Endodermal cell (in vitro differentiated cells): ENCODE data around the gene HIBADH. TPM values are rescaled to one million over a fixed set of nuclear protein-coding genes. Genes with fewer than 3 reads are reported as not detected.
"Not testable (repeated sequence)": the region's sequence is repeated elsewhere in the genome, so short reads cannot be mapped to it uniquely, and the experiment has no call there.

ENCODE experiments used
- DNase-seq: peaks from one replicate; pipeline ENCODE4 v3.0.0-alpha.2; 2017
- H3K27ac ChIP-seq: 2 replicates; pipeline ENCODE4 v1.5.1; 2013; ENCODE audit warnings: mild to moderate bottlenecking, low read depth, low read length, moderate library complexity
- H3K27me3 ChIP-seq: 2 replicates; pipeline ENCODE4 v1.6.1; 2013; ENCODE audit warnings: mild to moderate bottlenecking, low read length, moderate library complexity; ENCODE audit not compliant: insufficient read depth, control insufficient read depth, poor library complexity, severe bottlenecking
- H3K36me3 ChIP-seq: 2 replicates; pipeline ENCODE4 v1.7.0; 2013; ENCODE audit warnings: mild to moderate bottlenecking, low read length, moderate library complexity; ENCODE audit not compliant: control insufficient read depth, insufficient read depth
- H3K4me1 ChIP-seq: one replicate; pipeline ENCODE4 v1.7.0; 2013; ENCODE audit warnings: low read length; ENCODE audit not compliant: control insufficient read depth, insufficient read depth
- H3K4me3 ChIP-seq: 2 replicates; pipeline ENCODE4 v1.5.1; 2013; ENCODE audit warnings: mild to moderate bottlenecking, low read length, moderate library complexity
- H3K9ac ChIP-seq: 2 replicates; pipeline ENCODE4 v1.6.1; 2013; ENCODE audit warnings: mild to moderate bottlenecking, low read length, moderate library complexity; ENCODE audit not compliant: poor library complexity, severe bottlenecking; ENCODE audit errors: extremely low read depth
- H3K9me3 ChIP-seq: 2 replicates; pipeline ENCODE4 v1.6.1; 2013; ENCODE audit warnings: mild to moderate bottlenecking, low read length, moderate library complexity; ENCODE audit not compliant: control insufficient read depth
- H3K27ac Mint-ChIP-seq: 2 replicates; pipeline ENCODE4 v1.8.0; 2020; ENCODE audit warnings: mixed read lengths
- H3K27me3 Mint-ChIP-seq: 2 replicates; pipeline ENCODE4 v1.8.0; 2021; ENCODE audit warnings: mild to moderate bottlenecking, mixed read lengths; ENCODE audit not compliant: insufficient read depth
- H3K36me3 Mint-ChIP-seq: 2 replicates; pipeline ENCODE4 v1.8.0; 2020; ENCODE audit warnings: low read depth, mixed read lengths
- H3K4me1 Mint-ChIP-seq: 2 replicates; pipeline ENCODE4 v1.8.0; 2020; ENCODE audit warnings: mixed read lengths
- H3K4me3 Mint-ChIP-seq: 2 replicates; pipeline ENCODE4 v1.8.0; 2020; ENCODE audit warnings: mild to moderate bottlenecking, moderate library complexity, mixed read lengths
- H3K9me3 Mint-ChIP-seq: 2 replicates; pipeline ENCODE4 v1.8.0; 2020; ENCODE audit warnings: mild to moderate bottlenecking, mixed read lengths
- CTCF ChIP-seq: fragments of 200-600 bp; sonication (generic); conservative IDR thresholded peaks from 2 replicates; pipeline ENCODE4 v1.5.0; 2021; ENCODE audit warnings: antibody characterized with exemption, mild to moderate bottlenecking
- WGBS, 2 experiments: methylation state at CpG; one replicate each; pipeline versions ENCODE4 v1.1.5 to v1.1.7; 2013; ENCODE audit warnings: missing lambda C conversion rate in 2 of 2, mixed read lengths in 1 of 2; ENCODE audit not compliant: insufficient coverage in 1 of 2, insufficient read length in 1 of 2; 5-methylcytosine and 5-hydroxymethylcytosine counted together
- total RNA-seq, 2 donors: library from RNA; stranded (reverse); fragmentation: NEBNext Ultra II Directional in 1 of 2; extraction: Animal tissue kit (Norgen Biotek cat#: 25700) in 1 of 2; gene quantifications; 2 replicates in 1 of 2; 3 replicates in 1 of 2; pipeline ENCODE4 v1.2.1, GENCODE V29; 2021

The HIBADH gene
- total RNA-seq, 2 donors from 2014 or later, result 48.3 to 78.1 TPM

DNA sequence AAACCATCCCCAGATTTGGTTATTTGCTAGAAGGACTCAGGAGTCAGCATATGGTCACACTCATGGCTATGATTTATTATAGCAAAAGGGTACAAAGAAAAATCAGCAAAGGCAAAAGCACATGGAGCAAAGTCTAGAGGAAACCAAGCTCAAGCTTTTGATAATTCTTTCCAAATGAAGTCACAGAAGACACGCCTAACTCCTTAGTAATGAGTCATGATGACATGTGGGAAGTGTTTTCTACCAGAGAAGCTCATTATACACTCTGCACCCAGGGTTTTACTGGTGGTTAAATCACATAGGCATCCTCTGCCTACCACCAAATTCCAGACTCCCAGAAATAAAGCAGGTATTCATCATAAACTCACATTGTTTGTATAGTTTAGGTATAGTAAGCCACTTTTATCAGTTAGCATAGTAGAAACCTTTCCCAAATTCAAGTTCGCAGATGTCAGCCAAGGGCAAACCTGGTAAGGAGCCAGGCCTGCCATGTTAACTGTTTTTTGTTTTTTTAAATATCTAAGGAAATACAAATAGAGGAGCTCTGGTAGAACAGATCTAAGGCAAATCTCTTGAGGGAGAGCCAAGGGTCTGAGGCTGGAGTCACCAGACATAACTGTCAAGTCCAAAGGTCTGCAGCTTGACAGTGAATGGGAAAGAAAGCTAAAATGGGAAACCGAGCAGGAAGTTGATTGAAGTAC, 15.4 kb upstream of the HIBADH start:
- Mint-ChIP-seq H3K27me3 (no peaks in the 10 kb centered on the region), H3K4me1 (no peaks in the 10 kb centered on the region), H3K9me3 (no peaks in the 10 kb centered on the region), H3K36me3 (no peaks in the 10 kb centered on the region), H3K4me3 (no peak overlapping the region), H3K27ac (no peak overlapping the region)
- H3K27ac ChIP-seq, result no peak overlapping the region
- 86 to 100% methylated on average over 1 to 3 of the region's 3 CpGs for WGBS, 2 experiments
- no peaks in the 10 kb centered on the region for H3K36me3 ChIP-seq
- DNase-seq, result no peak
- TF ChIP-seq CTCF, result no peak
- H3K9me3 ChIP-seq, result no peaks in the 10 kb centered on the region
- no peaks in the 10 kb centered on the region for H3K27me3 ChIP-seq
- H3K9ac ChIP-seq, result no peak overlapping the region
- H3K4me1 ChIP-seq, result no peaks in the 10 kb centered on the region
- H3K4me3 ChIP-seq, result no peak overlapping the region

GRCh38 chr7:27674126-27674525, 11.4 kb upstream of the HIBADH start:
- not testable (repeated sequence) for H3K9me3 Mint-ChIP-seq, H3K27ac Mint-ChIP-seq, H3K9me3 ChIP-seq, H3K4me1 ChIP-seq, H3K9ac ChIP-seq, DNase-seq, H3K36me3 Mint-ChIP-seq, H3K4me3 Mint-ChIP-seq, H3K4me3 ChIP-seq, H3K36me3 ChIP-seq, H3K27ac ChIP-seq, H3K27me3 Mint-ChIP-seq, H3K4me1 Mint-ChIP-seq, H3K27me3 ChIP-seq
- 100% methylated on average over 2 of the region's 3 CpGs; no CpG with 5 or more reads in 1 of the 2 experiments for WGBS, 2 experiments

GRCh38 chr7:27671675-27672074, 9.0 kb upstream of the HIBADH start:
- WGBS, 2 experiments, result 86 to 92% methylated on average over 3 of the region's 3 CpGs
- H3K4me3 Mint-ChIP-seq, result no peak overlapping the region

More at GRCh38 chr7:27671675-27672074, 9.0 kb upstream of the HIBADH start:
- Histone ChIP-seq H3K36me3 (no peaks in the 10 kb centered on the region), H3K27me3 (no peaks in the 10 kb centered on the region), H3K27ac (no peak overlapping the region), H3K9ac (no peak overlapping the region), H3K4me1 (no peaks in the 10 kb centered on the region), H3K4me3 (no peak overlapping the region), H3K9me3 (no peaks in the 10 kb centered on the region)
- Mint-ChIP-seq H3K4me1 (peaks cover 2% of the 10 kb centered on the region), H3K9me3 (peaks cover 2% of the 10 kb centered on the region), H3K27ac (no peak overlapping the region), H3K27me3 (no peaks in the 10 kb centered on the region), H3K36me3 (no peaks in the 10 kb centered on the region)
- no peak for DNase-seq
- no peak for TF ChIP-seq CTCF
